Gastrocnemius medialis (tissue), 4 donors: ENCODE data around the gene PNMA8C.

Experiments used
- CTCF ChIP-seq, 5 experiments: fragments of 450-650 bp in 3 of 5; fragments of 200-600 bp in 2 of 5; sonication (generic) in 2 of 5; IDR thresholded peaks in 4 of 5; conservative IDR thresholded peaks in 1 of 5; 1 replicate in 4 of 5; 2 replicates in 1 of 5; pipeline ENCODE4 v1.5.1; 2016 to 2019; ENCODE audit warnings: antibody characterized with exemption in 5 of 5, mild to moderate bottlenecking in 3 of 5, moderate library complexity in 3 of 5
- POLR2A ChIP-seq, 2 donors: fragments of 450-650 bp; IDR thresholded peaks; one replicate each; pipeline ENCODE4 v1.6.1; 2017; ENCODE audit warnings: antibody characterized with exemption in 2 of 2, mild to moderate bottlenecking in 2 of 2, moderate library complexity in 2 of 2

GRCh38 chr19:46410205-46411087 is 18.3 kb downstream of the PNMA8C start:
- TF ChIP-seq CTCF (IDR thresholded peaks at IDR 0.05 in 4 of 5, conservative IDR thresholded peaks at IDR 0.05 in 1 of 5) (no peak), POLR2A (IDR thresholded peaks at IDR 0.05) (no peak)
